HG02981 (cell line): Measurements from ENCODE around the gene METRN.

Experiments used
- ATAC-seq: cut with Tn5 transposase; IDR thresholded peaks from one replicate; pipeline ENCODE4 v1.9.1; 2021; ENCODE audit warnings: mild to moderate bottlenecking, moderate library complexity; ENCODE audit not compliant: unreplicated experiment

METRN gene

GRCh38 chr16:767743-768235, 52.9 kb downstream of the METRN start:
- no peak for ATAC-seq

DNA sequence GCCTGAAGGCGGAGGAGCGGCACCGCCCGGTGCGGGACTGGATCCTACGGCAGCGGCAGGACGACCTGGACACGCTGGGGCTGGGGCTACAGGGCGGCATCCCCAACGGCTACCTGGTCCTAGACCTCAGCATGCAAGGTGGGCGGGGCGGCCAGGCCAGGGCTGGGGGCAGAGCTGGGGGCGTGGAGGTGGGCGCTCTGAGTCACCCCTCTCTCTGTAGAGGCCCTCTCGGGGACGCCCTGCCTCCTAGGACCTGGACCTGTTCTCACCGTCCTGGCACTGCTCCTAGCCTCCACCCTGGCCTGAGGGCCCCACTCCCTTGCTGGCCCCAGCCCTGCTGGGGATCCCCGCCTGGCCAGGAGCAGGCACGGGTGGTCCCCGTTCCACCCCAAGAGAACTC, 53.5 kb downstream of the METRN start:
- no peak for ATAC-seq
